ENCODE measurements around the gene P4HA2. TPM values are rescaled to one million over a fixed set of nuclear protein-coding genes. Genes with fewer than 3 reads are reported as not detected.

Gene P4HA2
- total and polyA plus RNA-seq, 2 donors: 13.2 to 16.5 TPM

- DNase-seq (ENCODE audit: low read depth in 6 of 9, low spot score in 9 of 9): no peak
- 99% methylated on average over 4 of the region's 4 CpGs for WGBS
Measured at GRCh38 chr5:132237670-132238069, 10.0 kb upstream of the P4HA2 start.

GRCh38 chr5:132237141-132237540 is 9.5 kb upstream of the P4HA2 start:
- WGBS: 95% methylated on average over 1 of the region's 1 CpG
- Histone ChIP-seq H3K27me3 (ENCODE audit: control insufficient read depth in 2 of 2, insufficient read depth in 1 of 2, low read length in 1 of 2) (no peaks in the 10 kb centered on the region), H3K9me3 (ENCODE audit: control insufficient read depth in 2 of 2, insufficient read depth in 1 of 2, low read length in 1 of 2) (no peaks in the 10 kb centered on the region), H3K4me3 (ENCODE audit: low read length in 2 of 2) (no peak overlapping the region), H3K4me1 (ENCODE audit: control insufficient read depth in 2 of 2, insufficient read depth in 2 of 2, low read length in 2 of 2) (no peaks in the 10 kb centered on the region), H3K27ac (ENCODE audit: low read depth in 1 of 2, low read length in 1 of 2) (no peak overlapping the region), H3K36me3 (ENCODE audit: control insufficient read depth in 2 of 2, insufficient read depth in 2 of 2, low read length in 1 of 2) (no peaks in the 10 kb centered on the region)
- DNase-seq (ENCODE audit: low read depth in 6 of 9, low spot score in 9 of 9): no peak

More at GRCh38 chr5:132237670-132238069, 10.0 kb upstream of the P4HA2 start:
- no peaks in the 10 kb centered on the region for H3K4me1 ChIP-seq (ENCODE audit: control insufficient read depth in 2 of 2, insufficient read depth in 2 of 2, low read length in 2 of 2)
- H3K27me3 ChIP-seq (ENCODE audit: control insufficient read depth in 2 of 2, insufficient read depth in 1 of 2, low read length in 1 of 2): no peaks in the 10 kb centered on the region
- no peak overlapping the region for H3K27ac ChIP-seq (ENCODE audit: low read depth in 1 of 2, low read length in 1 of 2)
- H3K4me3 ChIP-seq (ENCODE audit: low read length in 2 of 2): no peak overlapping the region
- H3K9me3 ChIP-seq (ENCODE audit: control insufficient read depth in 2 of 2, insufficient read depth in 1 of 2, low read length in 1 of 2): no peaks in the 10 kb centered on the region
- H3K36me3 ChIP-seq (ENCODE audit: control insufficient read depth in 2 of 2, insufficient read depth in 2 of 2, low read length in 1 of 2): no peaks in the 10 kb centered on the region

- no peaks in the 10 kb centered on the region for H3K36me3 ChIP-seq (ENCODE audit: control insufficient read depth in 2 of 2, insufficient read depth in 2 of 2, low read length in 1 of 2)
Measured at GRCh38 chr5:132235340-132235739, 7.7 kb upstream of the P4HA2 start.

GRCh38 chr5:132234684-132235062 is 7.0 kb upstream of the P4HA2 start:
- H3K27ac ChIP-seq (ENCODE audit: low read depth in 1 of 2, low read length in 1 of 2): no peak overlapping the region
- no peak for DNase-seq (ENCODE audit: low read depth in 6 of 9, low spot score in 9 of 9)
- no peaks in the 10 kb centered on the region for H3K36me3 ChIP-seq (ENCODE audit: control insufficient read depth in 2 of 2, insufficient read depth in 2 of 2, low read length in 1 of 2)
- H3K4me3 ChIP-seq (ENCODE audit: low read length in 2 of 2): no peak overlapping the region
- WGBS: 98% methylated on average over 2 of the region's 2 CpGs
- H3K27me3 ChIP-seq (ENCODE audit: control insufficient read depth in 2 of 2, insufficient read depth in 1 of 2, low read length in 1 of 2): no peaks in the 10 kb centered on the region
- H3K9me3 ChIP-seq (ENCODE audit: control insufficient read depth in 2 of 2, insufficient read depth in 1 of 2, low read length in 1 of 2): no peaks in the 10 kb centered on the region
- no peaks in the 10 kb centered on the region for H3K4me1 ChIP-seq (ENCODE audit: control insufficient read depth in 2 of 2, insufficient read depth in 2 of 2, low read length in 2 of 2)

More at GRCh38 chr5:132235340-132235739, 7.7 kb upstream of the P4HA2 start:
- 98% methylated on average over 3 of the region's 3 CpGs for WGBS
- DNase-seq (ENCODE audit: low read depth in 6 of 9, low spot score in 9 of 9): no peak
- Histone ChIP-seq H3K27me3 (ENCODE audit: control insufficient read depth in 2 of 2, insufficient read depth in 1 of 2, low read length in 1 of 2) (no peaks in the 10 kb centered on the region), H3K9me3 (ENCODE audit: control insufficient read depth in 2 of 2, insufficient read depth in 1 of 2, low read length in 1 of 2) (no peaks in the 10 kb centered on the region), H3K4me1 (ENCODE audit: control insufficient read depth in 2 of 2, insufficient read depth in 2 of 2, low read length in 2 of 2) (no peaks in the 10 kb centered on the region), H3K4me3 (ENCODE audit: low read length in 2 of 2) (no peak overlapping the region), H3K27ac (ENCODE audit: low read depth in 1 of 2, low read length in 1 of 2) (no peak overlapping the region)

GRCh38 chr5:132233811-132234683 is 6.4 kb upstream of the P4HA2 start:
- 95% methylated on average over 7 of the region's 7 CpGs for WGBS
- H3K27ac ChIP-seq (ENCODE audit: low read depth in 1 of 2, low read length in 1 of 2): no peak overlapping the region
- H3K4me3 ChIP-seq (ENCODE audit: low read length in 2 of 2): no peak overlapping the region
- no peak for DNase-seq (ENCODE audit: low read depth in 6 of 9, low spot score in 9 of 9)
- peaks cover 0 to 3% of the 10 kb centered on the region in 2 donors for H3K27me3 ChIP-seq (ENCODE audit: control insufficient read depth in 2 of 2, insufficient read depth in 1 of 2, low read length in 1 of 2)
- no peaks in the 10 kb centered on the region for H3K36me3 ChIP-seq (ENCODE audit: control insufficient read depth in 2 of 2, insufficient read depth in 2 of 2, low read length in 1 of 2)
- no peaks in the 10 kb centered on the region for H3K9me3 ChIP-seq (ENCODE audit: control insufficient read depth in 2 of 2, insufficient read depth in 1 of 2, low read length in 1 of 2)
- no peaks in the 10 kb centered on the region for H3K4me1 ChIP-seq (ENCODE audit: control insufficient read depth in 2 of 2, insufficient read depth in 2 of 2, low read length in 2 of 2)

GRCh38 chr5:132233081-132233480 is 5.4 kb upstream of the P4HA2 start:
- Histone ChIP-seq H3K4me1 (ENCODE audit: control insufficient read depth in 2 of 2, insufficient read depth in 2 of 2, low read length in 2 of 2) (no peaks in the 10 kb centered on the region), H3K4me3 (ENCODE audit: low read length in 2 of 2) (no peak overlapping the region), H3K27ac (ENCODE audit: low read depth in 1 of 2, low read length in 1 of 2) (no peak overlapping the region), H3K27me3 (ENCODE audit: control insufficient read depth in 2 of 2, insufficient read depth in 1 of 2, low read length in 1 of 2) (peaks cover 9 to 13% of the 10 kb centered on the region in 2 donors), H3K36me3 (ENCODE audit: control insufficient read depth in 2 of 2, insufficient read depth in 2 of 2, low read length in 1 of 2) (no peaks in the 10 kb centered on the region), H3K9me3 (ENCODE audit: control insufficient read depth in 2 of 2, insufficient read depth in 1 of 2, low read length in 1 of 2) (no peaks in the 10 kb centered on the region)
- DNase-seq (ENCODE audit: low read depth in 6 of 9, low spot score in 9 of 9): no peak
- 92% methylated on average over 1 of the region's 1 CpG for WGBS

- DNase-seq (ENCODE audit: low read depth in 6 of 9, low spot score in 9 of 9): no peak
- Histone ChIP-seq H3K4me1 (ENCODE audit: control insufficient read depth in 2 of 2, insufficient read depth in 2 of 2, low read length in 2 of 2) (no peaks in the 10 kb centered on the region), H3K27ac (ENCODE audit: low read depth in 1 of 2, low read length in 1 of 2) (no peak overlapping the region), H3K4me3 (ENCODE audit: low read length in 2 of 2) (no peak overlapping the region), H3K36me3 (ENCODE audit: control insufficient read depth in 2 of 2, insufficient read depth in 2 of 2, low read length in 1 of 2) (no peaks in the 10 kb centered on the region), H3K27me3 (ENCODE audit: control insufficient read depth in 2 of 2, insufficient read depth in 1 of 2, low read length in 1 of 2) (peaks cover 12 to 19% of the 10 kb centered on the region in 2 donors), H3K9me3 (ENCODE audit: control insufficient read depth in 2 of 2, insufficient read depth in 1 of 2, low read length in 1 of 2) (no peaks in the 10 kb centered on the region)
- 70% methylated on average over 3 of the region's 3 CpGs for WGBS
Measured at GRCh38 chr5:132232465-132232864, 4.8 kb upstream of the P4HA2 start.

- peaks cover 21 to 35% of the 10 kb centered on the region in 2 donors for H3K27me3 ChIP-seq (ENCODE audit: control insufficient read depth in 2 of 2, insufficient read depth in 1 of 2, low read length in 1 of 2)
- no peaks in the 10 kb centered on the region for H3K36me3 ChIP-seq (ENCODE audit: control insufficient read depth in 2 of 2, insufficient read depth in 2 of 2, low read length in 1 of 2)
- 91% methylated on average over 9 of the region's 9 CpGs for WGBS
- no peak for DNase-seq (ENCODE audit: low read depth in 6 of 9, low spot score in 9 of 9)
- H3K4me3 ChIP-seq (ENCODE audit: low read length in 2 of 2): no peak overlapping the region
- H3K9me3 ChIP-seq (ENCODE audit: control insufficient read depth in 2 of 2, insufficient read depth in 1 of 2, low read length in 1 of 2): no peaks in the 10 kb centered on the region
- H3K4me1 ChIP-seq (ENCODE audit: control insufficient read depth in 2 of 2, insufficient read depth in 2 of 2, low read length in 2 of 2): no peaks in the 10 kb centered on the region
- no peak overlapping the region for H3K27ac ChIP-seq (ENCODE audit: low read depth in 1 of 2, low read length in 1 of 2)
Measured at GRCh38 chr5:132230871-132231270, 3.2 kb upstream of the P4HA2 start.

GRCh38 chr5:132229236-132229635 is 1.6 kb upstream of the P4HA2 start:
- no peak for DNase-seq (ENCODE audit: low read depth in 6 of 9, low spot score in 9 of 9)
- H3K4me1 ChIP-seq (ENCODE audit: control insufficient read depth in 2 of 2, insufficient read depth in 2 of 2, low read length in 2 of 2): peaks cover 0 to 6% of the 10 kb centered on the region in 2 donors
- H3K9me3 ChIP-seq (ENCODE audit: control insufficient read depth in 2 of 2, insufficient read depth in 1 of 2, low read length in 1 of 2): no peaks in the 10 kb centered on the region
- 98% methylated on average over 5 of the region's 5 CpGs for WGBS
- H3K36me3 ChIP-seq (ENCODE audit: control insufficient read depth in 2 of 2, insufficient read depth in 2 of 2, low read length in 1 of 2): no peaks in the 10 kb centered on the region
- H3K27ac ChIP-seq (ENCODE audit: low read depth in 1 of 2, low read length in 1 of 2): no peak overlapping the region
- H3K27me3 ChIP-seq (ENCODE audit: control insufficient read depth in 2 of 2, insufficient read depth in 1 of 2, low read length in 1 of 2): peaks cover 21 to 40% of the 10 kb centered on the region in 2 donors
- H3K4me3 ChIP-seq (ENCODE audit: low read length in 2 of 2): no peak overlapping the region
